ENCODE data around the gene PRKN.

- TF ChIP-seq CTCF (IDR thresholded peaks at IDR 0.05) (no peak), EZH2 (IDR thresholded peaks at IDR 0.05) (no peak)
Measured at GRCh38 chr6:162153120-162153519, 574.4 kb downstream of the PRKN start.

Data from neural progenitor cell (in vitro differentiated cells).